GM21576 (cell line): ENCODE data around the gene PIK3C2A.
"Not testable (repeated sequence)": the region's sequence is repeated elsewhere in the genome, so short reads cannot be mapped to it uniquely, and the experiment has no call there.

ENCODE experiments used
- ATAC-seq: cut with Tn5 transposase; IDR thresholded peaks from one replicate; pipeline ENCODE4 v1.9.1; 2021; ENCODE audit warnings: mild to moderate bottlenecking, moderate library complexity; ENCODE audit not compliant: unreplicated experiment

The PIK3C2A gene, protein sequence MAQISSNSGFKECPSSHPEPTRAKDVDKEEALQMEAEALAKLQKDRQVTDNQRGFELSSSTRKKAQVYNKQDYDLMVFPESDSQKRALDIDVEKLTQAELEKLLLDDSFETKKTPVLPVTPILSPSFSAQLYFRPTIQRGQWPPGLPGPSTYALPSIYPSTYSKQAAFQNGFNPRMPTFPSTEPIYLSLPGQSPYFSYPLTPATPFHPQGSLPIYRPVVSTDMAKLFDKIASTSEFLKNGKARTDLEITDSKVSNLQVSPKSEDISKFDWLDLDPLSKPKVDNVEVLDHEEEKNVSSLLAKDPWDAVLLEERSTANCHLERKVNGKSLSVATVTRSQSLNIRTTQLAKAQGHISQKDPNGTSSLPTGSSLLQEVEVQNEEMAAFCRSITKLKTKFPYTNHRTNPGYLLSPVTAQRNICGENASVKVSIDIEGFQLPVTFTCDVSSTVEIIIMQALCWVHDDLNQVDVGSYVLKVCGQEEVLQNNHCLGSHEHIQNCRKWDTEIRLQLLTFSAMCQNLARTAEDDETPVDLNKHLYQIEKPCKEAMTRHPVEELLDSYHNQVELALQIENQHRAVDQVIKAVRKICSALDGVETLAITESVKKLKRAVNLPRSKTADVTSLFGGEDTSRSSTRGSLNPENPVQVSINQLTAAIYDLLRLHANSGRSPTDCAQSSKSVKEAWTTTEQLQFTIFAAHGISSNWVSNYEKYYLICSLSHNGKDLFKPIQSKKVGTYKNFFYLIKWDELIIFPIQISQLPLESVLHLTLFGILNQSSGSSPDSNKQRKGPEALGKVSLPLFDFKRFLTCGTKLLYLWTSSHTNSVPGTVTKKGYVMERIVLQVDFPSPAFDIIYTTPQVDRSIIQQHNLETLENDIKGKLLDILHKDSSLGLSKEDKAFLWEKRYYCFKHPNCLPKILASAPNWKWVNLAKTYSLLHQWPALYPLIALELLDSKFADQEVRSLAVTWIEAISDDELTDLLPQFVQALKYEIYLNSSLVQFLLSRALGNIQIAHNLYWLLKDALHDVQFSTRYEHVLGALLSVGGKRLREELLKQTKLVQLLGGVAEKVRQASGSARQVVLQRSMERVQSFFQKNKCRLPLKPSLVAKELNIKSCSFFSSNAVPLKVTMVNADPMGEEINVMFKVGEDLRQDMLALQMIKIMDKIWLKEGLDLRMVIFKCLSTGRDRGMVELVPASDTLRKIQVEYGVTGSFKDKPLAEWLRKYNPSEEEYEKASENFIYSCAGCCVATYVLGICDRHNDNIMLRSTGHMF (N-terminal part only)

DNA sequence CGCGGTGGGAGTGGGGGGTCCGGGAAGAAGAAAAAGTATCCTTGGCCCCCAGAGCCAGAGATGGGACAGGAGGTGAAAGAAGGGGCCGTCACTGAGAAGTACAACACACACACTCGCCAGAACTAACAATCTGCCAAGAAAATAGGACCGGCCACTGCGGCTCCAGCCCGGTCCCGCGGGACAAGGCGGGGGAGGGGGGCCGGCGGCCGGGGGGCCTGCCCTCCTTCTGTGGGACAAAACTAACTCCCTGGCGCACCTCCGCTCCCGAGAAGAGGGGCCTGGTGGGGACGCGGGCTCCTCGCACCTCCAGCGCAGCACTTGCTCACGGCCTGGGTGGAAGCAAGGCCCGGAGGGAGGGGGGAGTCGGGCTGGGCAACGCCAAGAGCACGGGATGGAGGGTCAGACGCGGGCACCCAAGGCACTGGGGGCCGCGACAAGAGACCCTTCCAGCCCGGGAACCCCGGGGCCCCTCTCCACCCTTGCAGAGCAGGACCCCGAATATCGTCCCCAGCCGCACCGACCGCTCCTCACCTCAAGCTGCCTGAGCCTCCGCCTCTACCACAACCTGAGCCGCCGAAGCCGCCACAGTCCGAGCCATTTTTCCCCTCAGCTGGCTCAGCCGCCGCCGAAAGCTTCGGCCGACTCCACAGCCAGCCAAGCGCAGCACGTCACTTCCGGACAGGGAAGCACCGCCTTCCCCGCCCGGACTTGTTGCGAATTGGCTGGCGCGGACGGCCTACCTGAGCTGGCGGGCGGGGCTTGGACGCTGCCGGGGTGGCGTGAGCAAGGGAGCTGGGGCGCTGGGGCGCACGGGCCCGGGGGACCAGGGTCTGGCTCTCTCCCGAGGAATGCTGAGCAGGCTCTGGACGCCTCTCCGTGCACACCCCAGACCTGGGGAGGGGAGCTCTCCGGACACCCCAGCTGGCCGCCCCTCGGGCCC is at the start of gene PIK3C2A:
Gene PIK3C2A, minus strand, starts transcription at position 670 of the 940 bp plus-strand sequence. CDS start 38,245 bp downstream, outside the sequence.
- peak; percentile 95 for ATAC-seq

DNA sequence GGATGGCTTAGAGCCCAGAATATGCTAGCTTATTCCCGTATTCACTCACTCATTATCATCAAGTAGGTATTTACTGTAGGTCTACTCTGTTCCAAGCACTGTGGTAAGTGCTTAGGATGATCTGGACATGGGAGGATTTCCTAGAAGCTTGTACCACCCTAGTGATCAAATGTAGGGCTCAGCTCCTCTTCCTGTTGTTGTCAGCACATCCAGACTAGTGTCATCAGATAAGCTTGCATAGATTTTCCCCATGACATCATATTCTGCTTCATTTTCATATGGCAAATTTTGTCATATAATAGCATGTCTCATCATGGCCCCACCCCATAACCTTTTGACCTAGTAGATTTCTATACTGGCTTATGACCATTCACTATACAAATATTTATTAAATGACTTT is 49.4 kb upstream of the PIK3C2A start:
- ATAC-seq: no peak

DNA sequence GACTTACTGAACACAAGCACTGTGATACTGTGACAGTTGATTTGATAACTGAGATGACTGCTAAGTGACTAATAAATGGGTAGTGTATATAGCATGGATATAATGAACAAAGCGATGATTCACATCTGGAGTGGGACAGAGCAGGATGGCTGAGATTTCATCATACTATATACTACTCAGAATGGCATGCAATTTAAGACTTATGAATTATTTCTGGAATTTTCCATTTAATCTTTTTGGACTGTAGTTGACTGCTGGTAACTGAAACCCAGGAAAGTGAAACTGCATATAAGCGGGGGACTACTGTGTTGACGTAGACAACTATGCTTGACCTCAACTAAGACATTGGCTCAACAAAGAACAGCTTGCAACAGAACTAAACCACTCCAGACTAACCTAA is 48.7 kb upstream of the PIK3C2A start:
- ATAC-seq: no peak

DNA sequence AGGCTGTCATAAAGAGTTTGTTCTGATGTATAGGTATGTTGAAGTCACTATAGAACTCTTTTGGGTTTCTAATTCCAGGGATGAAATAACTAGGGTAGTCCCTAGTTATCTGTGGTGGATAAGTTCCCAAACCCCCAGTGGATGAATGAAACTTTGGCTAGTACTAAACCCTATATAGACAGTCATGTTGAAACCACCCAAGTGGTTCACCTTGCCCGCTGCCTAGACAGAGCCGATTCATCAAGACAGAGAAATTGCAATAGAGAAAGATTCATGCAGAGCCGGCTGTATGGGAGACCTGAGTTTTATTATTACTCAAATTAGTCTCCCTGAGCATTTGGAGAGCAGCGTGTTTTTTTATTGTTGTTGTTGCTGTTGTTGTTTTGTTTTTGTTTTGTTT is 44.9 kb upstream of the PIK3C2A start:
- no peak for ATAC-seq

DNA sequence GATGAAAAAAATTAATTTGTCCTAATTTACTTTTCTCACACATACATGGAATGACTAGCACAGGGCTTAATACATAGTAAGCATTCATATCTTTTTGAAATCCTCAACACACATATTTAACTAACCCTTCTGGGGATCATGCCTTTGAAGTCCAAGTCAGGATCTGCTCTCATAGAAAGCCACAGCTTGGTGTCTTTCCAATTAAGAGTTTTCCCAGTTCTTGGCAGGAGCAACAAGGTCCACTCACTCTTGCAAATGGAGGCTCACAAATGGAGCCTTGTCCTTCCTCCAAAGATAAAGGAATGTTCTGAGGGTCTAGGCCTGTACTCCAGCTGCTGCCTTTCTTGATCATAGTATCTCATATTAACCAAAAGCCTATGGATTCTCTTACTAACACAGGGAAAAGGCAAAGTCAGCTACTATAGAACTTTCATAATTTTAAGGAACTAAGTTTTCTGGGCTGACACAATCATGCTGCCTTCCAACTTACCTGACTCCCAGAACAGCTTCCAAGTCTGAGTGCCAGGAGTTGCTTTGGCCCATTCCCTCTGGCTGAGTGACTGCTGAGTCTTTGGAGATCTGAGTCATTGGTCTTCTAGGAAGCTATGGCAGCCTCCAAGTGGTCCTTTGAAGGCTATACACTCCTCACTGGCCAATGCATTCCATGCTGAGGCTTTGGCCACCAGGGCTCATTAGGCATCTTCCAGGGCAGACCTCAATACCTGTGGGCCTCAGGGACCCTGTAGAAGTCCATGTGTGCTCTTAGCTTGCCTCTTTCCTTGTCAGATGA is 43.0 kb upstream of the PIK3C2A start:
- ATAC-seq: no peak

DNA sequence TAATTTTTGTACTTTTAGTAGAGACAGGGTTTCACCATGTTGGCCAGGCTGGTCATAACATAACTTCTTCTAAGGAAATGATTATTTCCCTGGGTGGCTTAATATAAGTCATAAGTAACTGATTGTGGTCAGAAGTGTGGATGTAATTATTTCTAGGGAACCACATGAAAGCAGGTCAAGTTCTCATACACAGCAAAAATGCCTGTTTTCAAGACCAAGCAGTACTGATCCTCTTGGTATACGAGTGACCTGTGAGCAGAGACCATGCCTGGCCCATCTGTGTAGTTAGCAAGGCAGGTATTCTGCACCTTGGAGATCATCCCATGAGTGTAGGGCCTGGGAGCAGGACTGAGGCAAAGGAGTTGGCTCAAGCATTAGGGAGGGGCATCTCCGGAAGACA is 36.3 kb upstream of the PIK3C2A start:
- ATAC-seq: no peak

DNA sequence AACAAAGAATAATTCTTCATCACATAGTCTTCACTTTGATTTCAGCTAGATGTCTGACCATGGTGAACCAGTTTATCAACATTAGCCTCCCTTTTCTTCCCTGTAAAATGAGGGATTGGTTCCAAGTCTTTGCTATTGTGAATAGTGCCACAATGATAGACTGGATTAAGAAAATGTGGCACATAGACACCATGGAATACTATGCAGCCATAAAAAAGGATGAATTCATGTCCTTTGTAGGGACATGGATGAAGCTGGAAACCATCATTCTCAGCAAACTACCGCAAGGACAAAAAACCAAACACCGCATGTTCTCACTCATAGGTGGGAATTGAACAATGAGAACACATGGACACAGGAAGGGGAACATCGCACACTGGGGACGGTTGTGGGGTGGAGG is 35.2 kb upstream of the PIK3C2A start:
- not testable (repeated sequence) for ATAC-seq

DNA sequence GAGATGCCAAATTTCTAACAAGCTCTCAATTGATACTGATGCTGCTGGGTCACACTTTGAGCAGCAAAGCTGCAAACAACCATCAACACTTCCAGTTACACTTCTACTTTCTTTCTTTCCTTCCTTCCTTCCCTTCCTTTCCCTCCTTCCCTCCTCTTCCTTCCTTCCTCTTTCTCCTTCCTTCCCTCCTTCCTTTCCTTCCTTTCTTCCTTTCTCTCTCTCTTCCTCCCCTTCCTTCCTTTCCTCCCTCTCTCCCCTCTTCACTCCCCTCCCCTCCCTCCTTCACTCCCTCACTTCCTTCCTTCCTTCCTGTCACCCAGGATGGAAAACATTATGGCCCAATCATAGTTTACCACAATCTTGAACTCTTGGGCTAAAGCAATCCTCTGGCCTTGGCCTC is 33.0 kb upstream of the PIK3C2A start:
- no peak for ATAC-seq

DNA sequence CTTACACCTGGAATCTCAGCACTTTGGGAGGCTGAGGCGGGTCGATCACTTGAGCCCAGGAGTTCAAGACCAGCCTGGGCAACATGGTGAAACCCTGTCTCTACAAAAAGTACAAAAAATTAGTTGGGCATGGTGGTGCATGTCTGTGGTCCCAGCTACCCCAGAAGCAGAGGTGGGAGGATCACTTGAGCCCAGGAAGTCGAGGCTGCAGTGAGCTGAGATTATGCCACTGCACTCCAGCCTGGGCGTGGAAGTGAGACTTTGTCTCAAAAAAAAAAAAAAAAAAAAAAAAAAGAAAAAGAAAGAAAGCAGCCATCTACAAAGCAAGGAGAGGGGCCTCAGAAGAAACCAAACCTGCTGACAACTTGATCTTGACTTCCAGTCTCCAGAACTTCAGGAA is 32.1 kb upstream of the PIK3C2A start:
- ATAC-seq: not testable (repeated sequence)

DNA sequence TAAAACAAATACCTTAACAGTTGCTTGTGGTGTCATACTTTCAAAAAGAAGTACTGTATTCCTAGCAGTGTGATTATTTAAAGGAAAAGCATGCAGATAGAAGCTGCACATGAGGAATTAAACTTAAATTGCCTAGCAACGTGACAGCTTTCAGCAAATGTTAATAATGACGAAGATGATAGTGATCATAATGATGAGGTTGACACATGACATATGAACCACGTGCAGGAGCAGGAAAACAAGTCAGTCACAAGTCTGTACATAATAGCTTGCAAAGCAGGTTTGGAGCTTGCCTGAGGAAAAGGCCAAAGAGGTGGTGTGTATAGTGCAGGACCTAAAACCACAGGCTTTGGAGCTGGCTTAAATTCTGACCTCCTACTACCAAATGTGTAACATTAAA is 30.6 kb upstream of the PIK3C2A start:
- ATAC-seq: no peak

DNA sequence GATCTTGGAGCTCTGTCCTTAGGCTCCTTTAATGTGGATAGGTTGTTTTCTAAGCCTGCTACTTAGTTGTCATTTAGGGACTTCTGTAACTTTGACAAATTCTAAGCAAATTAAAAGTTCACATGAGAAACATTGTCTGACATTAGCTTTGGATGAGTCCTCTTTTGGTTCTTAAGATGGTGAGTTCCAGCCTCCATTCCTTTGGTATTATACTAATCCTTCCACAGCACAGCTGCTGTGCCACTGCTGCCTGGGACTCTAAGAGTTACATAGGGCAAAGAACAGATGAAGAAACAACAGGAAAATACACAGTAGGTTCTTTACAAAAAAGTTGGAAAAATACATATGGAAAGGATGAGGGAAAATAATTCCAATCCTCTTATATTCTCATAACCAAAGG is 25.3 kb upstream of the PIK3C2A start:
- no peak for ATAC-seq

DNA sequence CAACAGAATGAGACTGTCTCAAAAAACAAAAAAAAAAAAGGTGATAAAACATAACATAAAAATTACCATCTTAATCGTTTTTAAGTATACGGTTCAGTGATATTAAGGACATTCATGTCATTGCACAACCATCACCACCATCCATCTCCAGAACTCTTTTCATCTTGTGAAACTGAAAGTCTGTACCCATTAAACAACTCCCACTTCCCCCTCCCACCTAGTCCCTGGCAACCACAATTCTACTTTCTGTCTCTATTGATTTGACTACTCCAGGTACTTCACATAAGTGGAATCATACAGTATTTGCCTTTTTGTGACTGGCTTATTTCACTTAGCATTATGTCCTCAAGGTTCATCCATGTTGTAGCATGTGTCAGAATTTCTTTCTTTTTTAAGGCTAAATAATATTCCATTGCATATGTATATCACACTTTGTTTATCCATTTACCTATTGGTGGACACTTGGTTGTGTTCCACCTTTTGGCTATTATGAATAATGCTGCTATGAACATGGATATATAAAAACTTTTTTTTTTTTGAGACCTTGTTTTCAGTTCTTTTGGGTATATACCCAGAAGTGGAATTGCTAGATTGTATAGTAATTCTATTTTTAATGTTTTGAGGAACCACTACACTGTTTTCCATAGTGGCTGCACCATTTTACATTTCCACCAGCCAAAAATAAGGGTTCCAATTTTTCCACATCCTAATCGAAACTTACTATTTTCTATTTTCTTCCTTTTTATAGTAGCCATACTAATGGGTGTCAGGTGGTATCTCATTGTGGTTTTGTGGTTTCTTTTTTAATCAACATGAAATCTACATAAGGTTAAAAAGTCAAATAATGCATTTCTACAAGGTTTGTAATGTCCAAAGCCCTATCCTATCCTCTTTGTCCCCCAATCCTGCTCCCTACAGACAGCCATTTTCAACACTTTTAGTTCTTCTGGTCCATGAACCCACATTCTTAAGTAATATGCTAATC is 23.4 kb upstream of the PIK3C2A start:
- peak; percentile 93 for ATAC-seq

DNA sequence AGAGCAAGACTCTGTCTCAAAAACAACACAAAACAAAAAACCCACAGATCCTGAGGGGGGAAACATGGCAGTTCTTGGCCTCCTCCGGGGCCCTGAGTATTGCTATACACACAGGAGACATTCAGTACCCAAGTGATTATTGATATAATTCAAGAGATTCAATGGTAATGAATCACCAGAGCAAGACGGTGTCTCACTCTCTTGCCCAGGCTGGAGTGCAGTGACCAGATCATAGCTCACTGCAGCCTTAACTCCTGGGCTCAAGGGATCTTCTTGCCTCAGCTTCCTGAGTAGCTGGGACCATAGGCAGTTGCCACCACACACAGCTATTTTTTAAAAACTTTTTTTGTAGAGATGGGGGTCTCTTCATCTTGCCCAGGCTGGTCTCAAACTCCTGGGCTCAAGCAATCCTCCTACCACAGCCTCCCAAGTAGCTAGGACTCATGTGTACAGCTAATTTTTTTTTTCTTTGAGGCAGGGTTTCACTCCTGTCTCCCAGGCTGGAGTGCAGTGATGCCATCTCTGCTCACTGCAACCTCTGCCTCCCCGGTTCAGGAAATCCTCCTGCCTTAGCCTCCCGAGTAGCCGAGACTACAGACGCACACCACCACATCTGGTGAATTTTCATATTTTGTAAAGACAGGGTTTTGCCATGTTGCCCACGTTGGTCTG is 21.8 kb upstream of the PIK3C2A start:
- no peak for ATAC-seq

DNA sequence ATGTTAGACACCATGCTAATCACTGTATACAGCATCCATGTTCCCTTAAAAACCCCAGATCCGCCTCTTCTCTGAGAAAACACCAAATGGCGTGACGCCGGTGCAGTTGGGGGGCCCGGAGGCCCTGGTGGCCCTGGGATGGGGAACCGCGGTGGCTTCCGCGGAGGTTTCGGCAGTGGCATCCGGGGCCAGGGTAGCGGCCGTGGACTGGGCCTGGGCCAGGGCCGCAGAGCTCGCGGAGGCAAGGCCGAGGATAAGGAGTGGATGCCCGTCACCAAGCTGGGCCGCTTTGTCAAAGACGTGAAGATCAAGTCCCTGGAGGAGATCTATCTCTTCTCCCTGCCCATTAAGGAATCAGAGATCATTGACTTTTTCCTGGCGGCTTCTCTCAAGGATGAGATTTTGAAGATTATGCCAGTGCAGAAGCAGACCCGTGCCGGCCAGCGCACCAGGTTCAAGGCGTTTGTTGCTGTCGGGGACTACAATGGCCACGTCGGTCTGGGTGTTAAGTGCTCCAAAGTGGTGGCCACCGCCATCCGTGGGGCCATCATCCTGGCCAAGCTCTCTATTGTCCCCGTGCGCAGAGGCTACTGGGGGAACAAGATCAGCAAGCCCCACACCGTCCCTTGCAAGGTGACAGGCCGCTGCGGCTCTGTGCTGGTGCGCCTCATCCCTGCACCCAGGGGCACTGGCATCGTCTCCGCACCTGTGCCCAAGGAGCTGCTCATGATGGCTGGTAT is 20.6 kb upstream of the PIK3C2A start:
- ATAC-seq: not testable (repeated sequence)

DNA sequence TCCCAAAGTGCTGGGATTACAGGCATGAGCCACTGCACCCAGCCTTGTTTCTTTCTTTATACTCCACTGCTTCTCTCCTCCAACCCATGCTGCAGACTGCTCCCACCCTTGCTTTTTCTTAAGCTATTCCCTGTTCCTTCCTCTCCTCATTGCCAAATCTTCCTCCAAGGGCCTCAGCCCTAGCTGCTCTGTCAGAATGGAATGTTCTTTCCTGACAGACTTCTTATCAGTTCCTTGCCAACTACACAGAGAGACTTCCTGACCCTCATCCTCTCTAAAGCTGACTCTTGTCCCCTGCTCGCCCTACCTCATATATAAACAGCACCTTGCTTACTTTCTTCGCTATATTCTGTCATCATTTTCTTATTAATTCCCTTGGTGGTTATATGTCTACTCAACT is 16.9 kb upstream of the PIK3C2A start:
- no peak for ATAC-seq

DNA sequence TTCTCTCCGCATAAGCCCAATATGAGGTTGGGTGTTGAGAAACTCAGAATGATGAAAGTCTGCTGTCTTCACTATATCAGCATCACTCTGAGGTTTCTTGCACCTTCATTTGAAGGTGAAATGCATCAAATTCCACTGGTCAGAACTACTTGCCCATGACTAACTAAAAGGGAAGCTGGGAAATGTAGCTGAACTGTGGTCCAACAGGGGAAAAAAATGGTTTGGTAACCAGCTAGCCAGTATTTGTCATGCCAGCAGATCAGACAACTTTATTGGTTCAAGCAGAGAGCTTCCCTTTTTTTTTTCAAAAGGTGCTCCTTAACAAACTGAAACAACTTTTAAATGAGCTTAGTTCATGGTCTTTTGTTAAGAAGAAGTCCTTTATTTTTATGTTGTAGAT is 14.2 kb upstream of the PIK3C2A start:
- no peak for ATAC-seq

DNA sequence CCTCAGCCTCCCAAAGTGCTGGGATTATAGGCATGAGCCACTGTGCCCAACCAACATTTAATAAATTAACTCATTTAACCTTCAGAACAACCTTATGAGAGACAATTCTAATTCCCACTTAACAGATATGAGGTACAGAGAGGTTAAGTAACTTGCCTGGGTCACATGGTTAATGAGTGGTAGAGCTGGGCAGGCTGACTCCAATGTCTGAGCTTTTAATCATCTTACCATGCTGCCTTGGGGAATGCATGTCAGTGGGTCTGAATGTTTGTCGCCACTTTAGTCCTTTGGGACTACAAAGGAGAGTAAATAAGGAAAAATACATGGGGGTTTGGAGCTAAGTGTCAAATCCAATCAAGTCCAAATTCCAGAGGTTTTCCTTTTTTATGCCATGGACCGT is 11.2 kb upstream of the PIK3C2A start:
- no peak for ATAC-seq
